HG02884 (cell line): ENCODE measurements around the gene BTNL3.

ENCODE experiments used
- ATAC-seq: cut with Tn5 transposase; IDR thresholded peaks from one replicate; pipeline ENCODE4 v1.9.1; 2021; ENCODE audit warnings: mild to moderate bottlenecking, moderate library complexity; ENCODE audit not compliant: unreplicated experiment

The BTNL3 gene

GRCh38 chr5:181020688-181021087 is 32.0 kb downstream of the BTNL3 start:
- ATAC-seq = no peak

DNA sequence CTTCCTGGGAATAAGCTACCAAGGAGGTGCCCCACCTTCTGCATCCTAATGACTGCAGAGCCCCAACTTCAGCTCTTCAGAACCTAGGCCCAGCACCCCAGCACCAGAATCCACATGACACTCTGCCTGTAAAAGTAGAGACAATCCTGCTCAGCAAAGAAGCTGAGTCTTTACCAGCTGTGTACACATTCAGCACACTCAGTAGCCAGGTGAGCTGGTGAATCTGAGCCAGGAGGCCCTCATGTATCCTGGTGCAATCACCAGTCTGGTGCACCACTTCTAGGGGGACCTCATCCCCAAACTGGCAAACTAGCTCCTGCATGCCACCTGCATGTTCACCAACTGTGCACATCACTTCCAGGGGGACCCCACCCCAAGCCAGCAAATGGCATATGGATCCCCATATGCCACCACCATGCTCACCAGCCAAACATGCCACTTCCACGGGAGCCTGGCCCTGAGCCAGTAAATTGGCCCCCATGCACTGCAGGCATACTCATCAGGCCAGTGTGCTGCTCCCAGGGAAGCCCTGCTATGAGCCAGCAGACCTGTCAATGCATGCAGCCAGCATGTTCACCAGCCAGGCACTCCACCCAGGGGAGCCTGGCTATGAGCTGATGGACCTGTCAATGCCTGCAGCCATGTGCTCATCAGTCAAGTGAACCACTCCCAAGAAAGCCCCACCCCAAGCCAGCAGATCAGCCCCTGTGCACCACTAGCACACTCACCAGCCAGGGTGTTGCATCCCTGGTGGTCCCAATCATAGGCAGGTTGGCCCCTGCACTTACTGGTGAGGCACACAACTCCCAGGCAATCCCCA is 35.8 kb downstream of the BTNL3 start:
- no peak for ATAC-seq

DNA sequence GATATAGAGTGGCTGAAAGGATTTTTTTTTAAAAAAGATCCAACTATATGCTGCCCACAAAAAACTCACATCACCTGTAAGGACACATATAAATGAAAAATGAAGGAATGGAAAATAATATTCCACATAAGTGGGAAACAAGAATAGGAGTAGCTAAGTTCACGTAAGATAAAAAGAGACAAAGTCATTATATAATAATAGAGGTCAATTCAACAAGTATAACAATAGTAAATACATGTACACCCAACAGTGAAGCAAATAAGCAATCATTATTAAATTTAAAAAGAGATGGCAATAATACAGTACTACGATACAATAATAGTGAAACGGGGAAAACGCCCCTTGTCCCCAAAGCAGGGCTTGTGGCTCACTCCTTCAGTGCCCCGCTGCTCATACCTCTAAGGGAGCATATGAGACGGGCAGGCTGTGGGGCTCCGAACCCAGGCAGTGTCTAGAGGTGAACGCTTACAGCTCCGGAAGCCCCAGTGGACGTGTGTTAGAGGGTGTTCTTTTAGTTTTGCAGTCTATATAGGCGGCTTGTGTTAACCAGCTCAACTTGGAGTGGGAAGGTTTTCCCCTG is 38.9 kb downstream of the BTNL3 start:
- ATAC-seq = no peak

DNA sequence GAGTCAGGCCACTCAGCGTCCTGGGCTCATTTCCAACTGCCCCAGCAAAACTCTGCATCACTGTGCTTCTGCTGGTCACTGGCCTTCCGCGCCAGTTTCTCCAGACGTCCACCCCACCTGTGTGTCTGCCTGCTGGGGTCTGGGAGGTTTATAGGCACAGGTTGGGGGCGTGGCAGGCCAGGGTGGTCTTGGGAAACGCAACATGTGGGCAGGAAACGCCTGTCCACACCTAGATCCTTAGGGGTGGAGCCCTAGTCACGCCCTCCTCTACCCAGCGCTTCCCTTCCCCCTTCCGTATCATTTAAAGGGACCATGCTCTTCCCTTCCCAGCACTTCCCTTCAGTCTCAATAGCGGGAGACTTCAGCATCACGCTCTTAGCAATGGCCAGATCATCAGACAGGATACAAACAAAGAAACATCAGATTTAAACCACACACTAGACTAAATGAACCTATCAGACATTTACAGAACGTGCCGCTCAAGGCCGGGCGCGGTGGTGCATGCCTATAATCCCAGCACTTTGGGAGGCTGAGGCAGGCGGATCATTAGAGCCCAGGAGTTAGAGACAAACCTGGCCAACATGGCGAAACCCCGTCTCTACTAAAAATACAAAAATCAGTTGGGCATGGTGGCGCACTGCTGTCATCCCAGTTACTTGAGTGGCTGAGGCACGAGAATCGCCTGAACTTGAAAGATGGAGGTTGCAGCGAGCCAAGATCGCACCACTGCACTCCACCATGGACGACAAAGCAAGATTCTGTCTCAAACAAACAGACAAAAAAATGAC is 39.6 kb downstream of the BTNL3 start:
- ATAC-seq = no peak

- ATAC-seq = no peak
Observed at GRCh38 chr5:181031716-181032115, 43.1 kb downstream of the BTNL3 start.

GRCh38 chr5:181035991-181036815 is 47.6 kb downstream of the BTNL3 start:
- ATAC-seq = no peak

- ATAC-seq = no peak
Observed at GRCh38 chr5:181036816-181037364, 48.2 kb downstream of the BTNL3 start.

DNA sequence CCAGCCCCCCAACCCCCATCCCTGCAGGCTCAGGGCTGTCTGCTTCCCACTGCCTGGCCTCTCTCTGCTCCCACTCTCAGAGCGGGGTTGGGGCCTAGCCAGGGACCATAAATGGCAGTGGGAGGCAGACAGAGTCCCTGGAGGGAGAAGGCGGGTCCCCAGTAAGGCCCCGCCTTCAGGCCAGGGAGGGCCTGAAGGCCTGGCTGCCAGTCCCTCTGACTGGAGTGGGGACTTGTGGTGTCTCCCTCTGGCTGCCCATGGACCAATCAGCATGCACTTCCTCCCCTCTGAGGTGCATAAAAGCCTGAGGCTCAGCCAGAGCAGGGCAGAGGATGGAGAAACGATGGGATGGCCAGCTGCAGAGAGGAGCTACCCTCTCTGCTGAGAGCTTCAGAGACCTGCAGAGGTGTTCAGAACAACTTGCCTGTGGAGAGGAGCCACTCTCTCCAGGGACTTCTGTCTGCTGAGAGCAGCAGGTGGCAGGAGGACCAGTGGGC is 48.8 kb downstream of the BTNL3 start:
- no peak for ATAC-seq

- ATAC-seq = no peak
Observed at GRCh38 chr5:181039471-181039870, 50.8 kb downstream of the BTNL3 start.

DNA sequence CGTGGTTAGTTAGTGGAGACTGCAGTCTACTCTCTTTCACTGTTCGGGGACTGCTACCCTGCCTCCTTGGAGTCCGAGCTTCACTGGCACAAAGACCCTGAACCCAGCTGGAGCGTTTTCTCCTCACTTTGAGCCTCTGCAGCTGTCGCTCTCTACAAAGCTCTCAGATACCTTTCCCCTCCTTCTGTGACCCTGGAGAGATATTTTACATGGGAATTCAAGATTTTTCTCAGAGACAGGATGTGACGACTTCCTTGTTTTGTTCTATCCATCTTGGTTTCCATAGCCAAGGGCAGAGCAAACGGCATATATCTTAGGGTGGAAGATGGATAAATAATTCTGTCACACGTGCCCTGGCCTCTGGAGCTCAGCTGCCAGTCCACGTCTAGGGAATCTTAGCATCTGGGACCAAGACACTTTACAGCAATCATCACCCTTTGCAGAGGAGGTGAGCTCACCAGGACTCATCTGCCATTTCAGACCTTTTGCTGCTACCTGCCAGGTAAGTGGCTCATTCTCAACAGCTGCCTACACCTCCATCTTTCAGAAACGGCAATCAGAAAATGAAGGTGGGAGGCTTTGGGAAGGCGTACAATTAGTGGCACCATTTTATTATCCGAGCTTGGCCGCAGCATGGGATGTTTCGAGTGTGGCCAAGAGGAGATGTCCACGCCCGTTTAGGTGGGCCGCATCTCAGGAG is 51.4 kb downstream of the BTNL3 start, which contains the start of gene BTNL9:
Gene BTNL9 (plus strand): TSS at position 336 of the 700 bp plus-strand sequence. CDS start 5,224 bp downstream, outside the sequence.
- ATAC-seq = no peak

GRCh38 chr5:181040631-181040945 is 51.9 kb downstream of the BTNL3 start:
- no peak for ATAC-seq

- ATAC-seq = no peak
Observed at GRCh38 chr5:181041043-181041442, 52.4 kb downstream of the BTNL3 start.

GRCh38 chr5:181042036-181042713 is 53.5 kb downstream of the BTNL3 start:
- no peak for ATAC-seq

DNA sequence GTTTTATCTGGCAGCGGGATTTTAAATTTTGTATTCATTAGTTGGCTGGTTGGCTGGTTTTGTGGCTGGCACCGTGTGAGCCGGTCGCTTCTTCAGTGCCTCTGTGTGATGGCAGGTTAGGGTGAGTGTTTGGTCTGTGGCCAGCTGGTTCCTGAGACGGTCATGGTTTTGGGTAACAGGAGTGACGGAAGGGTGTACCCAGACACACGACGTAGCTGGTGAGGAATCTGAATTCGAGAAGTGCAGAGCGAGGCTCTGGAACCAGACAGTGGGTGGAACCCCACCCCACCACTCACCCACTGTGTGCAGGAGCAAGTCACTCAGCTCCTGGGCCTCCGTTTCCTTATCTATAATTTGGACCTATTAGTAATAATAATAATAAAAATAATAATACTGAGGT is 54.1 kb downstream of the BTNL3 start:
- no peak for ATAC-seq

- no peak for ATAC-seq
Observed at GRCh38 chr5:181043285-181044092, 54.8 kb downstream of the BTNL3 start.

- ATAC-seq = no peak
Observed at GRCh38 chr5:181044093-181044599, 55.5 kb downstream of the BTNL3 start.

- ATAC-seq = no peak
Observed at GRCh38 chr5:181044662-181045305, 56.1 kb downstream of the BTNL3 start.

DNA sequence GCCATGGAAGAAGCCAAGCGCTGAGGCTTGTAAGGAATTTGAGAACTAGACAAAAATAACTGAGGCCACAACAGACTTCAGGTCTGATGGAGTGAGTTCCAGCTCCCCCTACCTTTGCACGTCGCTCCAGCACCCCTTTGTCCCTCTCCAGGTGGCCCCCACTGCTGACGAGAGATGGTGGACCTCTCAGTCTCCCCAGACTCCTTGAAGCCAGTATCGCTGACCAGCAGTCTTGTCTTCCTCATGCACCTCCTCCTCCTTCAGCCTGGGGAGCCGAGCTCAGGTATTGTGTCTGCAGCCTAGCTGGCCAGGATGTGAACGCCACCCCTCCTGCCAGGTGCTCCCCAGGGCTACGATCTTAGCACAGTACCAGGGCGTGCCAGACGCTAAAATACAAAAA is 56.7 kb downstream of the BTNL3 start:
- no peak for ATAC-seq
